GM21390 (cell line): ENCODE measurements around the gene LY9.
A peak's percentile ranks its signal among the peaks of the same experiment; 100 is the strongest.
"Not testable (repeated sequence)": the region's sequence is repeated elsewhere in the genome, so short reads cannot be mapped to it uniquely, and the experiment has no call there.

Experiments
- ATAC-seq: cut with Tn5 transposase; IDR thresholded peaks from one replicate; pipeline ENCODE4 v1.9.1; 2021; ENCODE audit not compliant: unreplicated experiment

The LY9 gene

DNA sequence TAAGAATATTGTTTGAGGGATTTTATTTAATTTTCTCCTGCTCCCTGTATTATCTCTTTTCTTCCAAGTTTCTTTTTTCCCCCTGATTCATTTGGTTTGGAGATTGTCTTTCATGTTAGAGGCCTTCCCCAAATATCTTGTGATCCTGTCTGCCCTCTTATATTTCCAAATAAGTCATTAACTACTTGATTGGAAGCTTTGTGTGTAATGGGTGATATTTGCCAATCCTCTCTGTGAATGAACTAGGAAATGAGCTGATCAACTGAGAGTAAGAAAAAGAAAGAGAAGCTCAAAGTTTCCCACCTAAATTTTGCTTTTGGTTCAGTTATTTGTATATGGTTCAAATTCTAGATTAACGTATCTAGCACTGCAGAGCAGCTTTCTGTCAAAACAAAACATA is 23.6 kb upstream of the LY9 start:
- ATAC-seq: no peak

DNA sequence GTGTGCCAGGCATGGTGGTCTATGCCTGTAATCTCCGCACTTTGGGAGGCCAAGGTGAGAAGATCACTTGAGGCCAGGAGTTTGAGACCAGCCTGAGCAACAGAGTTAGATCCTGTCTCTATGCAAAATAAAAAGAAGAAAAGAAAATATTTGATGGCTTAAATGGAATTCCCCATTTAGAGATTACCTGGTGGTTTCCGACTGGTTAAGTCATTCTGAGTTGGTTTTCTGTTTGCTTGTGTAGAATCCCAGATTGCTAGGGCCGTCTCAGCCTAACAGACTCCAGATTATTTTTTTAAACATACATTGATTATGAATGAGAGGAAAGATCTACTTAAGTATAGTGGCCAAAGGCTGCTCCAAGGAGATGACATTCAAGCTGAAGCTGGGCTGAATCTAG is 22.9 kb upstream of the LY9 start:
- ATAC-seq: no peak

DNA sequence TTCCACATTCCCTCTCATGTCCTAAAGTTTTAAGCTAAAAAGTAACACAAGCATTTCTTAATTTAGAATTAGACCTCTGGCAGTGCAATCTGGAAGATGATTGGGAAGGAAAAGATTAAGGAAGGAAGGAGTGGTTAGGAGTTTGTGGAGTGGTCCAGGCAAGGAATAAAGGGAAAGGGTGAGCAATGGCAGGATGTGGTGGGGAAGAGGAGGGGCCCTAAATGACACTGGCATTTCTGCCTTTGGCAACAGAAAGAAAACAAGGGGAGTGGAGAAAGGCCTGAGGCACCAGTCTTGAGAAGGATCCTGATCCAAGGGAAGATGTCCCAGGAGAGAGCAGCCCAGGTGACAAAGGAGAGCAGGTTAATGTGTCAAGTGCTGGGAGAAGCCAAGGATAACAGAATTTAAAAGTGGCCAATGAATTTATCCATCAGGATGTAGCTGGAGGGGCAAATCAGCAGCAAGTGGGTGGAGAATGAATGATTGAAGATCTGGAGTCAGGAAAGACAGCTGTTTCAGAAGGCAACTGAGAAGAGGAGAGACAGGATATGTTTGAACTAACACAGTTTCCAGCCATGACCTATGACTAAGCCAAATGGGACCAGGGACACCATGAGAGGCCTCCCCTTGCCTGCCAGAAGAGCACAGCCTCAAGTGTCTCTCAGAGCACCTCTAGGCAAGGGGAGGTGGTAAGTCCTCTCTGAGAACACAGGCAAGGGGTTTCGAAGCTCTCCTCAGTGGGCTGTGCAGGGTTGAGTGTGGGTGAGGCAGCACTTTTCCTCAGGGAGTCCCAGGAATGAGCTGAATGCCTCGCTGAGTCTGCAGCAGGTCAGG is 20.9 kb upstream of the LY9 start:
- no peak for ATAC-seq

DNA sequence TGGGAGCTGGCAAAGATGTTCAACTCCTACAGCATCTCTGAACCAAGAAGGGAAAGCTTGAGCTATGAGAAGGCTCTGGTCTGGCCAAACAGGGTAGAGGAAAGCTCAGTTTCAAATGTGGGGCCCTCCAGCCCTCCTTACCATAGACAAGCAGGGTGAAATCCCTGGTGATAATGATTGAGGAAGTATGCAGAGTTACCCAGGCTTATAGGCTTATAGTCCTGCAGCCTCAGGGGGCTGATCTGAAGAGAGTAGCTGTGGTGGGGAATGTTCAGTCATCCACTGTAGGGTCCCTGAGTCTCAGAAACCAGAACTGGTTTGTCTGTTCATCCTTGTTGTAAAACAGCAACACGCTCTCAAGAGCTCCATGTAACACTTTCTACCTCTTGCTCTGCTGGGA is 19.8 kb upstream of the LY9 start:
- ATAC-seq: no peak

DNA sequence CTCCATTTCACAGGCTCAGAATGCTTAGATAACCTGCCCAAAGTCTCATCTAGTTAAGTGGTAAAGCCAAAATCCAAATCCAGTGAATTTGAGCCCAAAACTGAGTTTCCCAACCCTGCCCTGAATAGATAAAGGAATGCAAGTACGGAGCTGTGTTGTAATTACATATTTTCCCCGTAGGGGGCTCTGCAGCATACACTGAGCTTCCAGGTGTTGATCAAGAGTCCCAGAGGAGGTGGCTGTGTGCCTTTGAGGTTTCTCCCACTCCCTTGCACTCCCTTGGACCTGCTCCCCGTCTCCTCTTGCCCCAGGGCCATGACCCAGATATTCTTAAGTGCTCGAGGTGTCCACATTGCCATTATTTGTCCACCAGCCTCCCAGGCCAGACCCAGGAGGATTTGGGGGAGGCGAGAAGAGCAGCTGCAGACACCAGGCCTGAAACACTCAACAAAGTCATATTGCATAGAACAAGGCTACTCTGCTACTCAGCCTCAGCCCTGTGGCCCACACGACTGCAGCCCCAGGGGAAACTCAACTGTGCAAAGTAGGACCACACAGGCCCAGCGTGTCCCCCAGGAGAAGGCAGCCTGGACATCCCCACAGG is 18.4 kb upstream of the LY9 start:
- ATAC-seq: no peak

DNA sequence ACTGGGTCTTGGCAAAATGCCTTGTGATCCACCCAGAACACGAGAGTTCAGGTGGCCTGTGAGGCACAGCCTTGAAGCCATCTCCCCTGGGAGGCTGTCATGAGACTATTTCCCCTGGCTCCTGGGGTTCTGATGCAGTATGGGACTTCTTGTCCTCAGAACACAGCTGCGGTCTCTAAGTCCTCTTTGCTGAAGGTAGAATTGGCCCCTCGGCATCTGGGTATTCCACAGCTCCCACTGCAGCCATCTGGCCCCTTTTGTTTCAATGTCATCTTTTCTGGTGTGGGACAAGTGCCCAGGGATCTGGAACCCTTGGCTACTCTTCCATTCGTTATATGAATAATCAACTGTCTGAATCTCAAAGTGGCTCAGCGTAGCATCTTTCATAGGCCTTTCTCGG is 17.0 kb upstream of the LY9 start:
- no peak for ATAC-seq

DNA sequence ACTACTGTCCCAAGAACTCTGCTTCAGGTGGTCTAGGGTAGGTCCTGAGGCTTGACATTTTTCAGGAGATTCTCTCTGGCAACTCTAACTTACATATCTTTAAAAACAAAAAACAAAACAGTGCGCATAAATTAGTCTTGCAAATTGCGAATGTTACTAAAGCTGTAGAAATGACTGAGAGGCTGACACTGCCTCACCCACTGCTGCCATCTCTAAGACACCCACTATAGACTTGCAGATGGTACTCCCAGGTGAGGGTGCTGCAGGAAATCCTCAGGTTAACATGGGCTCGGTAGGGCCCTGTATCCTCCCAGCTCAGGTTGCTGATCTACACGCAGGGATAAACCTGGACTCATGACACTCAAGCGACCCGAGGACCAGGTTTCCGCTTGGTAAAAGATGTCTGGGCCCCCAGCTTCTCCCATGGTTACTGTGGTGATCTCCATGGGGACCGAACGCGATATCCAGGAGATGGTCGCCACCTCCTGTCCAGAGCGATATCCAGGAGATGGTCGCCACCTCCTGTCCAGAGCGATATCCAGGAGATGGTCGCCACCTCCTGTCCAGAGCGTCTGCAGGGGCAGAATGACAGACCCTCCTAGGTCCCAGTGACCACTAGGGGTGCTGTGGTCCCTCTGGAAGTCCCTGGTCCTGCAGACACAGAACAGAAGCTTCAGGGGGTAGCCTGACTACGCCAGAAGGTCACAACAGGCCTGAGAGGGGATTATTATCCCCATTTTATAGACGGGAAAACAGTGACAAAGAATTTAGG is 16.2 kb upstream of the LY9 start:
- ATAC-seq: no peak

DNA sequence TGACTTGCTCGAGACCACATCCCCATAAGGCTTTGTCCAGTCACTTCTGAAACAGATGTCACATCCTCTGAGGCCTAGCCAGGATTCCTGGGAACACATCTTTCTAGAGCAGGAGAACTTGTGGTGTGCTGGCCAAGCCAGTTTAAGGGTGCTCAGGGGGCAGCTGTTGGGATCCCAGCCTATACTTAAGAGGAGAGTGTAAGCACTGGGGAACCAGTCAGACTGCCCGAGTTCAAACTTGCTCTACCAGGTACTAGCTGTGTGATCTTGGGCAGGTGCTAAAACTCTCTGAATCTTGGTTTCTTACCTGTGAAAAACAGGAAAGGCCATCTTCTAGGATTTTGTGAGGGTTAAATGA is 15.6 kb upstream of the LY9 start:
- ATAC-seq: no peak

DNA sequence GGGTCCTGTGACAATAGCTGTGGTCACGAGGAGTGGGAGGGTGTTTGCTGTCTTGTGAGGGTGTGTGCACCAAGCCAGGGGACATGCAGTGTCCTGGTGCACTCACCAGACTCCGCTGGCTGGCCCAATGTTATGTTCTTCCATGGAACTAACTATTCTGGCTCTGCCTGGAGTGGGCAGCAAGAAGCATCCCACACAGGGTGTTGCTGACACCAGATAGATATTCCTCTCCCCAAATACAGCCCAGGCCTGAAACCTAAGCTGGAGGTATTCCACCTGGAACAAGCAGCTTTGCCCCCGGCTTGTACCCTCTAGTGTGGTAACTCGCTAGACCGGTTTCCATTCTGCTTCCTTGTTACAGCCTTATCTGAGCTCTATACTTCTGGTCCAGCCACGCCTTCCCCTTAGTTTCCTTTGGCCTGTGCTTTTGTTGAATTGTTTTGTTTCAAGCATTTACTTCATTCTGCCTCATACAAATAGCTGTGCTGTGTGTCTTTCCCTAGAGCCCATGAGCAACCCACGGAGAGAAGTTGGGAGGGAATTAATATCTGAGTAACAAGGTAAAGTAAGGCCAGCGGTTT is 14.7 kb upstream of the LY9 start:
- no peak for ATAC-seq

DNA sequence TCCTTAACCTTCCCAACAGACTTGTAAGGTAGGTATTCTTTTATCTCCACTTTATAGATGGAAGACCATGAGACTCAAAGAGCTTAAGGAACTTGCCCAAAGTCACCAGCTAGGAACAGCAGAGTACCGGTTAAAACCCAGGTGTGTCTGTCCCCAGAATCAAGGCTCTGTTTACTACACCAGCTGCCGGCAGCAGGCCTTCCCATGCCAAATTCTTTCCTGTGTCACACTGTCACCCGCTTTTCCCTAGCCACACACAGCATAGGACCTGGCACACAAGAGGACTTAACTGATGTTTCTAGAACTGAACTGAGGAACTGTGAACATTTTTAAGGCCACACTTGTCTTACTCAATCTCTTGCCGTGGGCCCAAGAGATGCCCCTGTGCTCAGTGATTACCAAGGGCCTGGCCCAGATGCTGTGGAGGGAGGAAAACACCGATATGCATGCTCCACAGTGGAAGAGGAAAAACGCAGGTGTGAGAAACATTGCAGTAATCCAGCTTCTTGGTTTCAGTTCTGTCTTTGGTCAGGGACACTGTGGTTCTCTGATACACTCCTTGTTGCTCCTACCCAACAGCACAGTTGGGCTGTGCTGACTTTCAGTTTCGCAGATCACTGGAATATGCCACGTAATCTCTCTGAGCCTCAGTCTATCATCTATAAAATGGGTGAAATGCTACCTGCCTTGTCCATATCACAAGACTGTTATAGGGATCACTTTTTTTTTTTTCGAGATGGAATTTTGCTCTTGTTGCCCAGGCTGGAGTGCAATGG is 13.9 kb upstream of the LY9 start:
- ATAC-seq: peak; percentile 89

DNA sequence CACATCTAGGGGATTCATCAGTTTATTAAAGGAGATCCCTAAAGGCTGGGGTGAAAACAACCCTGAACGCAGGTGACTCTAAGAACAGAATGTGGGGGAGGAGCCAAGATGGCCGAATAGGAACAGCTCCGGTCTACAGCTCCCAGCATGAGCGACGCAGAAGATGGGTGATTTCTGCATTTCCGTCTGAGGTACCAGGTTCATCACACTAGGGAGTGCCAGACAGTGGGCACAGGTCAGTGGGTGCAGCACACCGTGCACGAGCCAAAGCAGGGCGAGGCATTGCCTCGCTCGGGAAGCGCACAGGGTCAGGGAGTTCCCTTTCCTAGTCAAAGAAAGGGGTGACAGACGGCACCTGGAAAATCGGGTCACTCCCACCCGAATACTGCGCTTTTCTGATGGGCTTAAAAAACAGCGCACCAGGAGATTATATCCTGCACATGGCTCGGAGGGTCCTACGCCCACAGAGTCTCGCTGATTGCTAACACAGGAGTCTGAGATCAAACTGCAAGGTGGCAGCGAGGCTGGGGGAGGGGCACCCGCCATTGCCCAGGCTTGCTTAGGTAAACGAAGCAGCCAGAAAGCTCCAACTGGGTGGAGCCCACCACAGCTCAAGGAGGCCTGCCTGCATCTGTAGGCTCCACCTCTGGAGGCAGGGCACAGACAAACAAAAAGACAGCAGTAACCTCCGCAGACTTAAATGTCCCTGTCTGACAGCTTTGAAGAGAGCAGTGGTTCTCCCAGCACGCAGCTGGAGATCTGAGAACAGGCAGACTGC is 12.8 kb upstream of the LY9 start:
- not testable (repeated sequence) for ATAC-seq

DNA sequence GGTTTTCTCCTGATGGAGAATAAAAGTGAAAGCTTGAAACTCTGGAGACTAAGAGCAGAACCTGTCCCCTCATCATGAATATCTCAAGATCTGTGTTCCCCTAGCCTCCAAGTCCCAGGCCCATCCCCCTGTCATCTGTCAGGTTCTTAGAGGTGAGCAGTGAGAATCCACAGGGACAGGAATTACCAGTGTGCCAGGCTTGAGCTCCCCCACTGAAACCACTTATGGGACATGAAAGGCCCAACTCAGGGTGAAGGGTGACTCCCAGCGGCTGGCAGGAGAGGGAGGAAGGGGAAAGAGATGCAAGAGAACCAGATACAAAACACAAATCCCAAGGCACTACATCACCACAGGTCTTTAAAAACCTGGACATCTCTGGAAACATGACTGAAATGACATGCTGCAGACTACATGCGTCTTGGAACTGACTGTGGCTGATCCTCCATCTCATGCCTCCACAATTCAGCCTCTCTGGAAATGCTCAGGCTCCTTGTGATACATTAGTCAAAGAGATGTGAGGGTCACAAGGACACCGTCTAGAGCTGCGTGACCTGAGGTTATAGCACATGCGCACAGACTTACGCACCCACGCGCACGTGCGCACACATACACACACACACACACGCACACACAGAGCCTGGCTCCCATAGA is 6.8 kb upstream of the LY9 start:
- ATAC-seq: no peak

DNA sequence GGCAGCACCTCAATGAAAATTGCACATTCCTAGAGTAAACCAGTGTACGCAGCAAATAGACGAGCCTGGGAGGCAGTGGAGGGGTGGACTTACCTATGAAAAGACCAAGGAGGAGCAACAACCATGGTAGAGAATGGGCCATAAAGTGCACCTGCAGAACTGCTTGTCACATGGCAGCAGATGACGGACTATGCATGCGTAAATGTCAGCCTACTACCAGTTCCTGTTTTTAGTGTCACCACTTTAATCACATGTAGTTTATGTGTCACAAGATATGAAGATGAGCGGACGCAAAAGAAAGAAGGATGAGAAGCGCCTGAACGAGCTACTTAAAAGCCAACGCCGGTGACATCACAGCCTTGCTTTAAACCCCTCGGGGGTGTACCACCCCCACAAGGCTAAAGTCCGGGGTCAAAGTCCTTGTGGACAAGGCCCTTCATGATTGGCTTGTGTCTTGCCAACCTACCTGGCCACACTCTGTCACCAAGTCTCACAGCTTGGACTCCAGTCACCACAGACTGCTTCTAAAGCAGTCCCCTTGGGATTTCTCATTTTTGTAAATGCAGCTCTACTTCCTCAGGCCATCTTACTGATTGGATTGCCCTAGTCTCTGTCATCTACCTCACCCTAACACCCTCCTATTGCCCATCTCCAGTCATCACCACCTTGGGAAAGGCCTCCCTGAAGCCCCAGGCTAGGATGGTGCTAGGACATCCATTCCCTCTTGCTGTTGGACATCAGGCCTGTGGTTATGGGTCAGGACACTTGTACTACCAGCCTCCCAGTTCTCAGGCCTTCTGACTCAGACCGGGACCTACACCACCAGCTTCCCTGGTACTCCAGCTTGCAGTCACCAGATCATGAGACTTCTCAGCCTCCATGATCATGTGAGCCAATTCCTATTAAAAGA is 6.0 kb upstream of the LY9 start:
- ATAC-seq: peak; percentile 83

DNA sequence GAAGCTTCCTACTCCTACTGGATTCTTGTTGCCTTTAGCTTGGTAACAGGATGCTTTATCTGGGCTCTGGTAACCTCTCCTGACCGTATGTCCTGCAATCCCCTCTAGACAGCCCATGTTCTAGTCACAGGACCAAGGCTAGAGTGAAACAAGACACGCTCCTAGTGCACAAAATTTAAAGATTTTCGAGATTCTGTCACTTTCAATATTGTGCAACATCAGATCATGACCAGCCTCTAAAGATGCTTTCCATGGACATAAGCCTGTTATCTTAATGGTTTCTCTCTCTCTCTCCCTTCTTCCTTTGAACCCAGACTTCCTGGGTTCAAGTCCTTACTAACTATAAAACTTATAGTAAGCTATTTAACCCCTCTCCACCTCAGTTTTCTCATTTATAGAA is 1.6 kb upstream of the LY9 start:
- ATAC-seq: no peak

DNA sequence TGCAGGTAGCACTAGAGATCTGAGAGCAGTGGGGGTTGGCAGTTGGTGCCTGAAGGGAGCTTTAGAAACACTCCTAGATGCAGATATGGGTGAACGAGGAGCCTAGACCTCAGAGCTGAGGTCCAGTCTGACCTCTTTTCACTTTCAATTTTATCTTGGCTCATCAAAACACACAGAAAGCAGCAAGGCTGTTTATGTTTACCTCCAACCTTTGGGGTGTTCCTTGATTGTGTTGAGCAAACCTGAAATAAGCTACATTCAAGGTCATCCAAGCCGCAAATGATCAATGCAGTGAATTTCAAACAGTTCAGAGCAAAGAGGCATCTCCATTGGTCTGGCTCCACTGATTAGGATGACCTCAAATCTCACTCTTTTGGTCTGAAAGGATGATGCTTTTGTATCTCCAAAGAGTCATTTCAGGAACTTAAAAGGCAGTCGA is 1.3 kb downstream of the LY9 start:
- ATAC-seq: peak; percentile 31

DNA sequence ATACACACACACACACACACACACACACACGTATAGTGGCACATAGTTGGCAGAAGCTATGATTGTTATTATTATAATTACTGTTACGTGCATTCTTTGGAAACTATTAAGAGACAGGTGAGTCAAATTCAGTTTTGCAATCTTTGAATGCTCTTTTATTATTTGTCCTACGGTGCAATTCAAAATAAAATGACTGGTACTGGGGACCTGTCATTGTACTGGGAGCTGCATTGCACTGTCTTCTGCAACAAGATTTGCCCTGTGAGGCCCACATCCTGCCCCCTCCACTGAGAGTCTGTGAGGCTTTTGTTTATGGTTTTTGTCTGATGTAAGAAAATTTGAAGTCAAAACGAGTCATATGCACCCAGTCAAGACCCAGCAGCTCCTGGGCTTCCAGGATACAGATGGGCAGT is 1.9 kb downstream of the LY9 start:
- ATAC-seq: no peak

DNA sequence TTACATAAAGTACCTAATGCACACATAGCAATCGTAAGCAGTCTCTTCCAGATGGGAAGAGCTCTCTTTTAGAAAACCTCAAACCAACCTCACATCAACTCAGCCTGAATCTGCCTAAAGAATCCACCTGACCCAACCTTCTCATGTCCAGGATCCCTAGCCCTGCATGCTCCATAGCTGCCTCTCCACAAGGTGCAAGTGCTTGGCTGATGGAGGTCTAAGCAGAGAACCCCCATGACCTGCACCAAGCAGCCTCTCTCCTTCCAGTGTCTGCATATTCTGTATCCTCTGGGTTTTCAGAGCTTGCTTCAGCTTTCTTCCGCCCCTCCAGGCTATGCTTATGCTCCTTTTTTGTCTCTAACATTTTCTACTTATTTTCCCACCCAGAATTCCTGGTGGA is 2.5 kb downstream of the LY9 start:
- no peak for ATAC-seq

DNA sequence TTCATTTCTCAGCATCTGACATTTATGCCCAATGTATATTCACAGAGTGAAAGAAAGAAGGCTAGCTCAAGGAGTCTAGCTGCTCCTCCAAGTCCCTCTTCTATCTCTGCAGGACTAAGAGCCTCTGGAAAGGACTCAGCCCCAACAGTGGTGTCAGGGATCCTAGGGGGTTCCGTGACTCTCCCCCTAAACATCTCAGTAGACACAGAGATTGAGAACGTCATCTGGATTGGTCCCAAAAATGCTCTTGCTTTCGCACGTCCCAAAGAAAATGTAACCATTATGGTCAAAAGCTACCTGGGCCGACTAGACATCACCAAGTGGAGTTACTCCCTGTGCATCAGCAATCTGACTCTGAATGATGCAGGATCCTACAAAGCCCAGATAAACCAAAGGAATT is 3.7 kb downstream of the LY9 start:
- no peak for ATAC-seq

DNA sequence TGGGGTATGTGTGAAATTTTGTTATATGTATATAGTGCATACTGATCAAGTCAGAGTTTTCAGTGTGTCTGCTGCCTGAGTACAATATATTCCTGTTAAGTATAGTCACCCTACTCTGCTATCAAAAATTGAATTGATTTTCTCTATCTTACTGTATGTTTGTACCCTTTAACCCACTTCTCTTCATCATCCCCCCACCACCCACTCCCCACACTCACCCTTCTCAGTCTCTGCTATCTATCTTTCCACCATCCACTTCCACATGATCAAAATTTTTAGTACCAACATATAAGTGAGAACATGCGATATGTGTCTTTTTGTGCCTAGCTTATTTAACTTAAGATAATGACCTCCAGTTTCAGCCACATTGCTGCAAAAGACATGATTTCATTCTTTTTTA is 4.2 kb downstream of the LY9 start:
- ATAC-seq: no peak
